Erythroblast (primary cell): ENCODE measurements around the gene SYT15.

Experiments used
- DNase-seq, 2 experiments: peaks; one replicate each; lab custom pipeline; 2025; lab: John Stamatoyannopoulos, UW
- GATA1 ChIP-seq: IDR thresholded peaks from 2 replicates; pipeline ENCODE4 v1.6.1; 2011; ENCODE audit warnings: low read depth, mild to moderate bottlenecking, control low read depth, low read length, moderate library complexity
- POLR2A ChIP-seq: IDR thresholded peaks from 2 replicates; pipeline ENCODE4 v1.6.1; 2011; ENCODE audit warnings: mild to moderate bottlenecking, low read length

Gene SYT15

DNA sequence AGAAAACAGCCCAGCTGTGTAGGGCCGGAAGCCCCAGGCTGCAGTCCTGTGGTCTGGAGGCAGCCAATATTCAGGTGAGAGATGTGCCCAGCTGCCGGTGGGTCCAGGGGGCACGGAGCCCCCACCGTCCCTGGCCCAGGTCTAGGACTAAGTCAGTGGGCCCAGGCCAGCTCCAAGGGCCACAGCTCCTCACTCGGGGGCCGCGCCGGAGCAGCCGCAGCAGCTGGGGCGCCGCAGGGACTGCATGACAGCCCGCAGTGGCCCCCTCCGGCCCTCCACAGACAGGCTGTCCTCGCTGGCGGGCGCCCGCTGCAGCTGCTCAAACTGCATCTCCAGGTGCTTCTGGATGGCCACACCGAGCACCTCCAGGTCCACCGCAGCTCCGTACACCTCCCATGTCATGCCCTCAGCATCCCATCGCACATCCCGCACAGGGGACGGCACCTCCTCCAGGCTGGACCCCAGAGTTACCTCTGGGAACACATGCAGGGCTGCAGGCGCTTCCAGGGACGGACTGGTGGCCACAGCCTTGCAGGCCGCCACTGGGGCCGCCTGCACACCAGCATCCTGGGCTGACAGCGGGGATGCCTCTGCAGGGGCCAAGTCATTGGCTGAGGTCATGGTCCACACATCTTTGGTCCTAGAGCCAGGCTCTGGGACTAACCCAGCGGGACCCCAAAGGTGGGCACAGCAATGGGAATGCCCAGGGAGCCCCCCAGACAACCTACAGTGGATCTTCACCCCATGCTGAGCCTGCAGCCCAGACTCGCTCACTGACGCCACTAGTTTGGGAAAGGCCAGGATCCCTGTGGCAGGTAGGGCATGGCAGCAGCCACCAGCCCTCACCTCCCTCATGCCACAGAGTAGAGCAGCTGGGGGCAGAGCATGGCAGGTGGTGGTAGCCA lies 29.5 kb upstream of the SYT15 start:
- TF ChIP-seq POLR2A (no peak), GATA1 (no peak)
- no peak for DNase-seq

GRCh38 chr10:46550076-46550790 lies 28.7 kb upstream of the SYT15 start:
- no peak for DNase-seq
- no peak for TF ChIP-seq POLR2A
- no peak for TF ChIP-seq GATA1

GRCh38 chr10:46550795-46551700 lies 27.9 kb upstream of the SYT15 start:
- TF ChIP-seq POLR2A (no peak), GATA1 (no peak)
- DNase-seq = peak; percentile 68 to 88

- DNase-seq = no peak
- no peak for TF ChIP-seq POLR2A
- no peak for TF ChIP-seq GATA1
Measured at GRCh38 chr10:46551701-46552525, 27.0 kb upstream of the SYT15 start.

DNA sequence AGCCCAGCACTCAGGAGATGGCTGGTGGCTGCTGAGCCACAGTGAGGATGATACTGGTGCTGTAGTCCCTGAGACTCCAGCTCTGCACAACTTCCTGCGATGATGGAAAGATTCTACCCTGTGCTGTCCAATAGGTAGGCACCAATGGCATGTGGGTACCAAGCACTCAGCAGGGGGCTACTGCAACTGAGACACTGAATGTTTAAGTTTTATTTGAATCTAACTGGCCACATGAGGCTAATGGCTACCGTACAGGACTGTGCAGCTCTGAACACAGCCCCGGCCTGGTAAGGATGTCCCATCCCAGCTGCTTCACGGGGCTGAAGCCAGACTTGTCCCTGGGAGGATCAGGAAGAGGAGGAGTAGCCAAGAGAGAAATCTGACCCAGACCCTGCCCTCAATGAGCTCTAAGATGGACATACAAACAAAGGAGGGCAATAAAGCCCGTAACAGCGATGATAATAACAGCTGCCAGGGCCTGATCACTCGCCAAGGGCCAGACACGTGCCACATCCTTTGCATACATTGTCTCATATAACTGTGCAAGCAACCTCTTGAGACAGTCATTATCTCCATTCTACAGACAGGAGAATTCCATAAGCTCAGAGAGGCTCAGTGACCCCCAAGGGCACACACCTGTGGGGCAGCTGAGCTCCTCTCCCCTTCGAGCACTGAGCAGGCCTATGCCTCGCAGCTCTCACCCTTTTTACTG lies 26.2 kb upstream of the SYT15 start:
- TF ChIP-seq POLR2A (no peak), GATA1 (no peak)
- DNase-seq = no peak

DNA sequence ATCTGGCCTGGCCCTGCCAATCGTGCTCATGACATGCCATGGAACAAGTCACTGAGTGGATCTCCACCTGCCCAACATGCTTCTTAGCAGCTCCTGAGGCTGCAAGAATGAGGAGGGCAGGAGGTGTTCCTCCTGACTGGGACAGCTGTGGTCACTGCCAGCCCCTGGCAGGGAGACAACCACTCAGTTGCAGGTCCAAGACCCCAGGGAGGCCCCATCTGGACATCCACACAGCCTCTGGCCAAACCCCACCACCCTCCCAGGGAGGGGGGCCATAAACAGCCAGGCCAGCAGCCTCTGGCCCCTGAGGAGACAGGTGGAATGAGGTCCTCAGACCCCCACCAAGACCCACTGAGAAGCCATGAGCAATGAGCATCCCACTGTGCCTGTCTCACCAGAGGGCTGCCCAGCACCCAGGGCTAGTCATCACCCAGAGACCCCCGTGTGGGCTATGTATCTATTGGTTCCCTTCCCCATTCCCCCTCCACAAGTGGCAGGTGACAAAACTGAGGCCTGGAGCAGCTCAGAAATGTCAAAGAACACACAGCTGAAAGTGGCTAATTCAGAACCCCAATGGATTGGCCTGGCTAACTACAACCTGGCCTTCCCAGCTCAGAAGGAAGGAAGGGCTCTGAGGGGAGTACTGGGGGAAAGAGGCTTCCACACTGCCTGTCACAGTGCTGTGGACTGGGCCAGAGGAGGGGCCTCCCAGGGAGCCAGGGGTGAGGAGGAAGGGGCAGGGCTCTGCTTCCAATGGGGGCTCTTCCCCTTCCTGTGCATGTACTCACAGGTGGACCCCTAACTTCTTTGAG lies 25.5 kb upstream of the SYT15 start:
- DNase-seq = no peak
- no peak for TF ChIP-seq POLR2A
- TF ChIP-seq GATA1 = no peak

- no peak for TF ChIP-seq GATA1
- no peak for TF ChIP-seq POLR2A
- no peak for DNase-seq
Measured at GRCh38 chr10:46554166-46554781, 24.7 kb upstream of the SYT15 start.

DNA sequence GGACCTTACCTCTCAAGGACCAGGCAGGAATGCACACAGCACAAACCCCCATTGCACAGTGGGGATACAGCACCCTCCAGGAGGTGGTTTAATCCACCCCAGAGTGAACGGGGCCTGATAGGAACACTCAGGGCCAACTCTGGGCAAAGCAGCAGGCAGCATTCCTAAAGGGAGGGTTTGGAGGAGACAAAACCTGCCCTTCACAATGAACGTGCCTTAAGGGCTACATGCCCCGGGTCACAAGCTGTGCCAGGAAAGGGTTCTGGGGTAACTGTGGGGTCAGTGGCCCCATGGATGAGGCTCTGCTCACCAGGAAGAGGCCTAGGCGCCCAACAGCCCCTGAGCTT lies 23.6 kb upstream of the SYT15 start:
- TF ChIP-seq GATA1 (no peak), POLR2A (no peak)
- DNase-seq = no peak

DNA sequence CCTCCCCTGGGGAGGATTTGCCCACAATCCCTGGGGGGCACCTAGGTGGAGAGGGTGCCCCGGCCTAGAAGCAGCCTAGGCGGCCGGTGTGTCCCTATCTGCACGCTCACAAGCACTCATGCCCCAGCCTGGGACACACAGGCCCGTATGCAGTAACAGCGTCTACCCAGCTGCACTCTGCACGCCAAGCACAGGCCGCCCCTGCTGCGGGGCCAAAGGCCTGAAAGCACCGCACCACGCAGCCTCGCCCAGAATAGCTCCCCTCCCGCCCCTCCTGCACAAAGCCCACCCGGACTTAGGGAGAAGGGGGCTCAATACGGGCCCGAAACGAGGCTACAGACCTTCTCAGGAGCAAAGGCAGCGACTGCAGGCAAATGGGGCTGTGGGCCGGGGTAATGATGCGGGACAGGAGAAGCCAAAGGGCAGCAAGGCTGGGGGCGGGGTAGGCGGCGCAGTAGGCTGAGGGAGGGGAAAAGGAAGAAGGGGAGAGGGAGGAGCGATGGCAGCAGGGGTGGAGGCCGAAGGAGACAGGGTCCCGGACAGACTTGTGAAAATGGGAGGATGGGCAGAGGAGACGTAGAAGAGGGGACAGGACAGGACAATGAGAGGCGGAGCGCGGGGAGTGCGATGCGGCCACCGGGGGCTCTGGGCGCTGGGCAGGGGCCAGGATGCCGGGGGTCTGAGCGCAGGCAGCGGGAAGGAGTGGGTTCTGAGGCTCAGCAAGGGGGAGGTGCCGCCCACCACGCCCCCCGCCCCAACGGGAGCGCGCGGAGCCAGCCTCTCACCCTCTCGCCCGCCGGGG lies 23.0 kb upstream of the SYT15 start:
- DNase-seq = no peak
- TF ChIP-seq POLR2A = no peak
- no peak for TF ChIP-seq GATA1

DNA sequence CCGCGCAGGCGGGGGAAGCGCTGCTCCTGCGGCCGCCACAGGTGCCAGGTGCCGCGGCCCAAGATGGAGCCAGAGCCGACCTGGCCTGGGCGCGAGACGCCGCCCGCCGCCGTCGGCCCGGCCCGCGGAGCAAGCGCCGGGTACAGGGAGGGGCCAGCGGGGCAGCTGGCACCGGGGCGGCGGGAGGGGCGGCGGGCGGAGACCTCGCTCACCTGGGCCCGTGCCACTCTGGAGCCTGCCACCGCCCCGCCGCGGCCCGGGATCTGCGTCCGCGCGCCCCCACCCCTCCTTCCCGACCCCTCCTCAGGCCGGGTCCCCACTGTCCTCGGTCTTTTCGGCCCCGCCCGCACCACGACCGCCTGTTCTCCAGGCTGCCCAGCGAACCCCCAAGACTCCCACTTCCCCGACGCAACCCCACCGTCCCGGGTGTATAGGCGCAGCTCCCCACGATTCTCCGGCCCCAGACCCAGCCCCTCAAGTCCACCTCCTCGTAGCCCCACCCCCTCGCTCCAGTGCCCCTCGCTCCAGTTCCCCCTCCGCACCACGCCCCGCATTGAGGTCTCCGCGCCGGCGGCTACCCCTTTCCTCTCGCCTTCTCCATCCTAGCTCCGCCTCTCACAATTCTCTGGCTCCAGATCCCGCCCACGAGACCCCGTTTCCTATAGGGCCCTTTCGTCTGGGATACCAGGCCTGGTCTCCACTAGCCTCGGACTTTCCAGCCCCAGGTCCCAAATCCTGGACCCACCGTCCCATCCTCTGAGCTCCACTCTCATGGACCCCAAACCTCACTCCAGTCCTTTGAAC lies 22.2 kb upstream of the SYT15 start, which contains the start of gene GPRIN2:
GPRIN2 (minus strand) TSS at position 144 of the 804 bp plus-strand sequence. CDS start 5,922 bp downstream, outside the sequence.
- TF ChIP-seq POLR2A = no peak
- no peak for TF ChIP-seq GATA1
- DNase-seq = no peak
